Prostate gland (tissue), 2 donors: ENCODE results near the gene FCRL3.

ENCODE experiments used
- POLR2A ChIP-seq: fragments of 450-650 bp; IDR thresholded peaks from one replicate; pipeline ENCODE4 v1.6.1; 2016; ENCODE audit warnings: antibody characterized with exemption, mild to moderate bottlenecking
- POLR2AphosphoS5 ChIP-seq: sonication (generic); formaldehyde crosslinking; IDR thresholded peaks from one replicate; pipeline ENCODE4 v1.6.1; 2017; ENCODE audit warnings: antibody characterized with exemption
- TF ChIP-seq, protein P1 (sequence below), 4 experiments: fragments of 200-600 bp in 2 of 4; fragments of 450-650 bp in 2 of 4; sonication (generic) in 2 of 4; IDR thresholded peaks; 1 replicate in 3 of 4; 2 replicates in 1 of 4; pipeline ENCODE4 v1.5.1; 2016 to 2019; ENCODE audit warnings: antibody characterized with exemption in 4 of 4, mild to moderate bottlenecking in 2 of 4, moderate library complexity in 2 of 4

DNA sequence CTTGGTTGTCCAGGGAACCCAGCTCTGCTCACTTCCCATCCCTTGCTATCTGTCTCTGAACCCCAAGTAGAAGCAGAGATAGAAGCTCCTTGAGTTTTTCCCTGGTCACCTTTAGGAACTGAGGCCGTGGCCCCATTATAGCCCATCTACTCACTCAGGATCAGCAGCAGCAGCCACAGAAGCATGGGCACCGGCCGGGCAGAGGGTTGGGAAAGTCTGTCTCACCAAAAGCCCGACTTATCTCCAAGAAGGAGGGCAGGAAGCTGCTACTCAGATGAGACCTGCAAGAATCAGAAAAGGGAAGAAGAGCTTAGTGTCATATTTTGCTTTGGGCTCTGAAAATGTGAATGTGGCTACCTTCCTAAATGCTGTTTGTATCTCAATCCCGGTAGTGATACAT, 264 bp downstream of the FCRL3 start:
- TF ChIP-seq POLR2AphosphoS5 (no peak), POLR2A (no peak)
- TF ChIP-seq, protein P1, sequence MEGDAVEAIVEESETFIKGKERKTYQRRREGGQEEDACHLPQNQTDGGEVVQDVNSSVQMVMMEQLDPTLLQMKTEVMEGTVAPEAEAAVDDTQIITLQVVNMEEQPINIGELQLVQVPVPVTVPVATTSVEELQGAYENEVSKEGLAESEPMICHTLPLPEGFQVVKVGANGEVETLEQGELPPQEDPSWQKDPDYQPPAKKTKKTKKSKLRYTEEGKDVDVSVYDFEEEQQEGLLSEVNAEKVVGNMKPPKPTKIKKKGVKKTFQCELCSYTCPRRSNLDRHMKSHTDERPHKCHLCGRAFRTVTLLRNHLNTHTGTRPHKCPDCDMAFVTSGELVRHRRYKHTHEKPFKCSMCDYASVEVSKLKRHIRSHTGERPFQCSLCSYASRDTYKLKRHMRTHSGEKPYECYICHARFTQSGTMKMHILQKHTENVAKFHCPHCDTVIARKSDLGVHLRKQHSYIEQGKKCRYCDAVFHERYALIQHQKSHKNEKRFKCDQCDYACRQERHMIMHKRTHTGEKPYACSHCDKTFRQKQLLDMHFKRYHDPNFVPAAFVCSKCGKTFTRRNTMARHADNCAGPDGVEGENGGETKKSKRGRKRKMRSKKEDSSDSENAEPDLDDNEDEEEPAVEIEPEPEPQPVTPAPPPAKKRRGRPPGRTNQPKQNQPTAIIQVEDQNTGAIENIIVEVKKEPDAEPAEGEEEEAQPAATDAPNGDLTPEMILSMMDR (IDR thresholded peaks at IDR 0.05), result no peak
